MG63 (cell line): Measurements from ENCODE around the gene SETD3. TPM values are rescaled to one million over a fixed set of nuclear protein-coding genes. Genes with fewer than 3 reads are reported as not detected.

Source experiments
- DNase-seq: peaks from one replicate; pipeline ENCODE4 v3.0.0-alpha.2; 2020
- H3K27me3 ChIP-seq: fragments of 250-450 bp; sonication (Bioruptor Pico); 2 replicates; pipeline ENCODE4 v1.5.1; 2020; ENCODE audit warnings: mild to moderate bottlenecking, moderate library complexity
- H3K36me3 ChIP-seq: fragments of 250-450 bp; sonication (Bioruptor Pico); 2 replicates; pipeline ENCODE4 v1.5.1; 2020; ENCODE audit warnings: mild to moderate bottlenecking, moderate library complexity
- H3K4me3 ChIP-seq: fragments of 250-450 bp; sonication (Bioruptor Pico); 2 replicates; pipeline ENCODE4 v1.5.1; 2020; ENCODE audit warnings: mild to moderate bottlenecking, moderate library complexity
- H3K9me3 ChIP-seq: fragments of 250-450 bp; sonication (Bioruptor Pico); 2 replicates; pipeline ENCODE4 v1.5.1; 2020; ENCODE audit warnings: mild to moderate bottlenecking, moderate library complexity
- total RNA-seq: library from RNA; depleted of rRNA; stranded (reverse); fragments of >200 nt; shearing (Covaris generic); gene quantifications from 2 replicates; pipeline ENCODE4 v1.2.3, GENCODE V29; 2014; ENCODE audit warnings: low replicate concordance

SETD3 gene
- total RNA-seq, 1 experiment from 2014 or later = 37.8 TPM

GRCh38 chr14:99402285-99402648 is 78.4 kb downstream of the SETD3 start:
- H3K9me3 ChIP-seq = no peaks in the 10 kb centered on the region
- no peaks in the 10 kb centered on the region for H3K27me3 ChIP-seq
- DNase-seq = no peak
- no peaks in the 10 kb centered on the region; the same call in none of the 2 replicates for H3K36me3 ChIP-seq
- no peak overlapping the region for H3K4me3 ChIP-seq

GRCh38 chr14:99401621-99402284 is 78.9 kb downstream of the SETD3 start:
- DNase-seq = no peak
- Histone ChIP-seq H3K27me3 (no peaks in the 10 kb centered on the region), H3K4me3 (no peak overlapping the region), H3K9me3 (no peaks in the 10 kb centered on the region), H3K36me3 (no peaks in the 10 kb centered on the region; the same call in none of the 2 replicates)

GRCh38 chr14:99401211-99401610 is 79.4 kb downstream of the SETD3 start:
- no peak for DNase-seq
- Histone ChIP-seq H3K27me3 (no peaks in the 10 kb centered on the region), H3K36me3 (no peaks in the 10 kb centered on the region; the same call in none of the 2 replicates), H3K9me3 (no peaks in the 10 kb centered on the region), H3K4me3 (no peak overlapping the region)

GRCh38 chr14:99397698-99398097 is 83.0 kb downstream of the SETD3 start:
- no peak for DNase-seq
- no peak overlapping the region for H3K4me3 ChIP-seq

GRCh38 chr14:99395909-99396530 is 84.6 kb downstream of the SETD3 start:
- peak; percentile 66 for DNase-seq
- Histone ChIP-seq H3K27me3 (no peaks in the 10 kb centered on the region), H3K4me3 (no peak overlapping the region), H3K9me3 (no peaks in the 10 kb centered on the region), H3K36me3 (no peaks in the 10 kb centered on the region; the same call in 1 of the 2 replicates)

More at GRCh38 chr14:99397698-99398097, 83.0 kb downstream of the SETD3 start:
- H3K27me3 ChIP-seq = no peaks in the 10 kb centered on the region
- no peaks in the 10 kb centered on the region for H3K9me3 ChIP-seq
- no peaks in the 10 kb centered on the region; the same call in 1 of the 2 replicates for H3K36me3 ChIP-seq

GRCh38 chr14:99394602-99395156 is 86.0 kb downstream of the SETD3 start:
- no peaks in the 10 kb centered on the region; the same call in 1 of the 2 replicates for H3K36me3 ChIP-seq
- H3K27me3 ChIP-seq = no peaks in the 10 kb centered on the region
- H3K9me3 ChIP-seq = no peaks in the 10 kb centered on the region
- H3K4me3 ChIP-seq = no peak overlapping the region
- DNase-seq = no peak

GRCh38 chr14:99393059-99393655 is 87.5 kb downstream of the SETD3 start:
- H3K4me3 ChIP-seq = no peak overlapping the region
- H3K27me3 ChIP-seq = no peaks in the 10 kb centered on the region
- H3K36me3 ChIP-seq = no peaks in the 10 kb centered on the region; the same call in 1 of the 2 replicates
- no peaks in the 10 kb centered on the region for H3K9me3 ChIP-seq
- DNase-seq = no peak

- Histone ChIP-seq H3K27me3 (no peaks in the 10 kb centered on the region), H3K36me3 (no peaks in the 10 kb centered on the region; the same call in 1 of the 2 replicates), H3K4me3 (no peak overlapping the region), H3K9me3 (no peaks in the 10 kb centered on the region)
- DNase-seq = no peak
Observed at GRCh38 chr14:99391671-99392070, 89.0 kb downstream of the SETD3 start.

- peak; percentile 31 for DNase-seq
- Histone ChIP-seq H3K27me3 (no peaks in the 10 kb centered on the region), H3K9me3 (no peaks in the 10 kb centered on the region), H3K36me3 (no peaks in the 10 kb centered on the region), H3K4me3 (no peak overlapping the region)
Observed at GRCh38 chr14:99389174-99389826, 91.4 kb downstream of the SETD3 start.

- no peak for DNase-seq
- H3K4me3 ChIP-seq = no peak overlapping the region
Observed at GRCh38 chr14:99388286-99388685, 92.4 kb downstream of the SETD3 start.

GRCh38 chr14:99387880-99388279 is 92.8 kb downstream of the SETD3 start:
- no peak for DNase-seq
- Histone ChIP-seq H3K27me3 (no peaks in the 10 kb centered on the region), H3K36me3 (no peaks in the 10 kb centered on the region), H3K4me3 (no peak overlapping the region), H3K9me3 (no peaks in the 10 kb centered on the region)

More at GRCh38 chr14:99388286-99388685, 92.4 kb downstream of the SETD3 start:
- Histone ChIP-seq H3K9me3 (no peaks in the 10 kb centered on the region), H3K36me3 (no peaks in the 10 kb centered on the region), H3K27me3 (no peaks in the 10 kb centered on the region)

GRCh38 chr14:99384450-99385417 is 95.9 kb downstream of the SETD3 start:
- no peaks in the 10 kb centered on the region for H3K36me3 ChIP-seq
- H3K9me3 ChIP-seq = no peaks in the 10 kb centered on the region
- no peak for DNase-seq
- no peak overlapping the region for H3K4me3 ChIP-seq
- no peaks in the 10 kb centered on the region for H3K27me3 ChIP-seq

GRCh38 chr14:99383472-99384449 is 96.9 kb downstream of the SETD3 start:
- Histone ChIP-seq H3K36me3 (no peaks in the 10 kb centered on the region), H3K4me3 (no peak overlapping the region), H3K9me3 (no peaks in the 10 kb centered on the region), H3K27me3 (no peaks in the 10 kb centered on the region)
- DNase-seq = peak; percentile 38

- H3K9me3 ChIP-seq = no peaks in the 10 kb centered on the region
- no peaks in the 10 kb centered on the region for H3K27me3 ChIP-seq
- no peaks in the 10 kb centered on the region for H3K36me3 ChIP-seq
- peak; percentile 66 for DNase-seq
- H3K4me3 ChIP-seq = no peak overlapping the region
Observed at GRCh38 chr14:99382781-99383471, 97.7 kb downstream of the SETD3 start.
